Fibroblast of lung (primary cell): ENCODE measurements around the gene BTBD9. TPM values are rescaled to one million over a fixed set of nuclear protein-coding genes. Genes with fewer than 3 reads are reported as not detected.

Experiments
- DNase-seq, 2 donors: peaks; one replicate each; pipeline versions ENCODE4 v3.0.0 to v3.0.0-alpha.2; 2010; ENCODE audit warnings: low read depth in 2 of 2
- H2AFZ ChIP-seq: 2 replicates; pipeline ENCODE4 v1.5.1; 2012; ENCODE audit warnings: low read length, control low read depth, inconsistent platforms
- H3K27ac ChIP-seq: 2 replicates; pipeline ENCODE4 v1.5.1; 2011; ENCODE audit warnings: low read length, control low read depth; ENCODE audit not compliant: insufficient read depth
- H3K27me3 ChIP-seq: 2 replicates; pipeline ENCODE4 v1.5.1; 2011; ENCODE audit warnings: mild to moderate bottlenecking, low read length; ENCODE audit not compliant: control insufficient read depth, insufficient read depth
- H3K36me3 ChIP-seq: 2 replicates; pipeline ENCODE4 v1.5.1; 2011; ENCODE audit warnings: low read length; ENCODE audit not compliant: control insufficient read depth, insufficient read depth
- H3K4me1 ChIP-seq: 2 replicates; pipeline ENCODE4 v1.5.1; 2011; ENCODE audit warnings: low read length; ENCODE audit not compliant: control insufficient read depth, insufficient read depth; ENCODE audit errors: extremely low read depth
- H3K4me2 ChIP-seq: 2 replicates; pipeline ENCODE4 v1.5.1; 2011; ENCODE audit warnings: low read length, control low read depth; ENCODE audit not compliant: insufficient read depth; ENCODE audit errors: extremely low read depth
- H3K4me3 ChIP-seq, 4 experiments: fragments of 200-600 bp in 1 of 4; sonication (generic) in 1 of 4; replicated peaks in 1 of 4; 2 replicates each; pipeline ENCODE4 v1.5.1; 2011 to 2016; ENCODE audit warnings: low read length in 4 of 4, low read depth in 3 of 4, mild to moderate bottlenecking in 3 of 4, control low read depth in 2 of 4, inconsistent platforms in 1 of 4, mixed read lengths in 1 of 4; ENCODE audit not compliant: insufficient read depth in 1 of 4; ENCODE audit errors: control extremely low read depth in 1 of 4
- H3K79me2 ChIP-seq: 2 replicates; pipeline ENCODE4 v1.5.1; 2012; ENCODE audit warnings: mild to moderate bottlenecking, low read length, inconsistent platforms; ENCODE audit not compliant: control insufficient read depth, insufficient read depth
- H3K9ac ChIP-seq: 2 replicates; pipeline ENCODE4 v1.5.1; 2011; ENCODE audit warnings: mild to moderate bottlenecking, low read length, control low read depth; ENCODE audit not compliant: insufficient read depth
- H3K9me3 ChIP-seq: 2 replicates; pipeline ENCODE4 v1.5.1; 2012; ENCODE audit warnings: low read depth, low read length; ENCODE audit not compliant: control insufficient read depth, insufficient read depth
- H4K20me1 ChIP-seq: 2 replicates; pipeline ENCODE4 v1.5.1; 2011; ENCODE audit warnings: low read length; ENCODE audit not compliant: control insufficient read depth, insufficient read depth; ENCODE audit errors: extremely low read depth
- CTCF ChIP-seq, 2 donors: IDR thresholded peaks in 1 of 2; conservative IDR thresholded peaks in 1 of 2; 1 replicate in 1 of 2; 2 replicates in 1 of 2; pipeline ENCODE4 v1.5.1; 2011 to 2012; ENCODE audit warnings: low read length in 2 of 2, control low read depth in 1 of 2, inconsistent platforms in 1 of 2, low read depth in 1 of 2, mild to moderate bottlenecking in 1 of 2
- EZH2 ChIP-seq: IDR thresholded peaks from 2 replicates; pipeline ENCODE4 v1.5.1; 2012; ENCODE audit warnings: low read length, control low read depth, mild to moderate bottlenecking; ENCODE audit errors: missing control alignments
- polyA plus RNA-seq, 2 donors: library from polyadenylated mRNA; depleted of rRNA in 1 of 2; stranded (reverse) in 1 of 2; unstranded in 1 of 2; fragments of >200 nt; gene quantifications; 2 replicates each; pipeline ENCODE4 v1.2.1, GENCODE V29; 2011 to 2012; ENCODE audit warnings: missing spikeins in 1 of 2
- total RNA-seq: library from RNA; depleted of rRNA; stranded (reverse); fragments of >200 nt; gene quantifications from 2 replicates; pipeline ENCODE4 v1.2.1, GENCODE V29; 2014

Gene BTBD9
- total and polyA plus RNA-seq, 2 donors (not counting 1 experiment from before 2014, with no cell fraction given): 7.7 to 13.4 TPM

- Histone ChIP-seq H3K9me3 (no peaks in the 10 kb centered on the region), H3K4me2 (no peak overlapping the region), H3K79me2 (no peaks in the 10 kb centered on the region), H3K27me3 (no peaks in the 10 kb centered on the region), H2AFZ (no peak overlapping the region), H3K4me3 (no peak overlapping the region), H3K9ac (no peak overlapping the region), H3K4me1 (peaks cover 2% of the 10 kb centered on the region), H4K20me1 (no peaks in the 10 kb centered on the region), H3K27ac (no peak overlapping the region), H3K36me3 (no peaks in the 10 kb centered on the region)
- TF ChIP-seq CTCF (conservative IDR thresholded peaks at IDR 0.05 in 1 of 2, IDR thresholded peaks at IDR 0.05 in 1 of 2; ENCODE audit: low read depth in 1 of 2, low read length in 2 of 2) (no peak), EZH2 (no peak)
- no peak for DNase-seq
Observed at GRCh38 chr6:38244869-38245268, 394.9 kb downstream of the BTBD9 start.

- Histone ChIP-seq H3K79me2 (no peaks in the 10 kb centered on the region), H3K4me1 (peaks cover 4% of the 10 kb centered on the region), H3K27me3 (no peaks in the 10 kb centered on the region), H3K4me2 (no peak overlapping the region), H3K9me3 (no peaks in the 10 kb centered on the region), H3K4me3 (no peak overlapping the region), H4K20me1 (no peaks in the 10 kb centered on the region), H2AFZ (no peak overlapping the region), H3K36me3 (no peaks in the 10 kb centered on the region), H3K9ac (no peak overlapping the region), H3K27ac (no peak overlapping the region)
- TF ChIP-seq EZH2: no peak
- no peak for TF ChIP-seq CTCF (conservative IDR thresholded peaks at IDR 0.05 in 1 of 2, IDR thresholded peaks at IDR 0.05 in 1 of 2; ENCODE audit: low read depth in 1 of 2, low read length in 2 of 2)
- no peak for DNase-seq
Observed at GRCh38 chr6:38241200-38241871, 398.4 kb downstream of the BTBD9 start.

- Histone ChIP-seq H3K9me3 (no peaks in the 10 kb centered on the region), H3K36me3 (no peaks in the 10 kb centered on the region), H3K79me2 (no peaks in the 10 kb centered on the region), H3K27me3 (no peaks in the 10 kb centered on the region), H3K4me3 (no peak overlapping the region), H2AFZ (no peak overlapping the region), H3K4me2 (no peak overlapping the region), H3K9ac (no peak overlapping the region), H3K4me1 (peaks cover 4% of the 10 kb centered on the region), H3K27ac (no peak overlapping the region), H4K20me1 (no peaks in the 10 kb centered on the region)
- peak; percentile 4 to 82 for DNase-seq
- no peak for TF ChIP-seq CTCF (conservative IDR thresholded peaks at IDR 0.05 in 1 of 2, IDR thresholded peaks at IDR 0.05 in 1 of 2; ENCODE audit: low read depth in 1 of 2, low read length in 2 of 2)
- TF ChIP-seq EZH2: no peak
Observed at GRCh38 chr6:38239719-38240451, 399.8 kb downstream of the BTBD9 start.
